Lung microvascular endothelial cell (primary cell): Measurements from ENCODE around the gene HPSE2. TPM values are rescaled to one million over a fixed set of nuclear protein-coding genes. Genes with fewer than 3 reads are reported as not detected.
"Not testable (repeated sequence)": the region's sequence is repeated elsewhere in the genome, so short reads cannot be mapped to it uniquely, and the experiment has no call there.

Source experiments
- DNase-seq, 2 donors: peaks; one replicate each; pipeline versions ENCODE4 v3.0.0 to v3.0.0-alpha.2; 2010; ENCODE audit warnings: low read depth in 2 of 2
- total RNA-seq: library from RNA; depleted of rRNA; stranded (reverse); fragments of >200 nt; gene quantifications from 2 replicates; pipeline ENCODE4 v1.2.1, GENCODE V29; 2014

HPSE2 gene
- total RNA-seq, 1 donor from 2014 or later: not detected

GRCh38 chr10:99170116-99170675 lies 65.5 kb downstream of the HPSE2 start:
- no peak for DNase-seq

DNA sequence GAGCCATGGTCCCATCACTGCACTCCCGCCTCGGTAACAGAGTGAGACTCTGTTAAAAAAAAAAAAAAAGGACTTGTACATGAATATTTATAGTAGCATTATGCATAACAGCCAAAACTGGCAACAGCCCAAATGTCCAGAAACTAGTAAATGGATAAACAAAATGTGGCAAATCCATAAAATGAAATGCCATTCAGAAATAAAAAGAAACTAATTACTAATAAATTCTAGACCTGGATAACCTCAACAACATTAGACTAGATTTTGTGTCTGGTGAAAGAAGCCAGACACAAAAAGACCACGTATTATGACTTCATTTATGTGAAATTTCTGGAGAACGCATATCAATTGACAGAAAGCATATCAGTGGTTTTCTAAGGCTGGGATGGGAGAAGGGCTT lies 74.5 kb downstream of the HPSE2 start:
- no peak for DNase-seq

DNA sequence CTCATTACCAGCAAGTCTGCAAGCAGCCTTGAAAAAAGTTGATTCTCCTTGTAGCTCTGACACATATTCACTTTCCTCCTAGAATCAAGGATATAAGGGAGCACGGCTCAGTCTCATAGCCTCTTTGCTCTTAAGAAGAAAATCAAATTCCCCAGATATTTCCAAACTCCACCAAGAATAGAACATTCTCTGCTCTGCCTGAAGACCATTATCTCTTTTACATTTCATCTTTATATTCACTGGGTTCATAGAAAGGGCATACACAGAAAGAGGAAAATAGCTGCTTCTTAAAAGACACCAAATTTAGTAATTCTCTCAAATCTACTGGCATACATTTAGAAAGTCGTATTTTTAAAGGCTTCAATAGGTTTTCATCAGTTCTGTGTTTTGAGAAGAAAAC lies 92.0 kb downstream of the HPSE2 start:
- DNase-seq: no peak

GRCh38 chr10:99143011-99143410 lies 92.6 kb downstream of the HPSE2 start:
- DNase-seq: no peak

DNA sequence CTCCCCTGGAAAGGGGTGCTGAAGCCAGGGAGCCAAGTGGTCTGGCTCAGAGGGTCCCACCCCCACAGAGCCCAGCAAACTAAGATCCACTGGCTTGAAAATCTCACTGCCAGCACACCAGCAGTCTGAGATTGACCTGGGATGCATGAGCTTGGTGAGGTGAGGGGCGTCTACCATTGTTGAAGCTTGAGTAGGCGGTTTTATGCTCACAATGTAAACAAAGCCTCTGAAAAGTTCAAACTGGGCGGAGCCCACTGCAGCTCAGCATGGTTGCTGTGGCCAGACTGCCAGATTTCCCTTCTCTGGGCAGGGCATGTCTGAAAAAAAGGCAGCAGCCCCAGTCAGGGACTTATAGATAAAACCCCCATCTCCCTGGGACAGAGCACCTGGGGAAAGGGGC lies 102.8 kb downstream of the HPSE2 start:
- not testable (repeated sequence) for DNase-seq

- DNase-seq: no peak
Observed at GRCh38 chr10:99125879-99126278, 109.8 kb downstream of the HPSE2 start.

DNA sequence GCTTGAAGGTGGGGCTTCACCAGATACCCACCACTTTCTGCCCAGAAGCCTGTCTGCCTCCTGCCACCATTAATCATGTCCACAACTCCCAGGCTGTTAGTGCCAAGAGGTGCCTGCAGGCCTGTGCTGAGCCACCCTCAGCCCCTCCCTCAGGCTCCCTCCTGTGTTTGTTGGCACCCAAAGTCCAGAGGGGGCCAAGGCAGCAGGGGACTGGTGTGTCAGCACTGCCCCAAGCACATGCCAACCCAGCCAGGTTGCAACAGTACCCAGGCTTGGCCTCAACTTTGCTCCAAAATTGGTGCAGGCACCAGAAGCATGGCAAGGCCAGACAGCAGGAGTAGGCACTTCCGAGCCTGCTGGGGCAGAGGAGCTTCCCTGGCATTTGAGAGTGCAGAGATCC lies 111.3 kb downstream of the HPSE2 start:
- no peak for DNase-seq

DNA sequence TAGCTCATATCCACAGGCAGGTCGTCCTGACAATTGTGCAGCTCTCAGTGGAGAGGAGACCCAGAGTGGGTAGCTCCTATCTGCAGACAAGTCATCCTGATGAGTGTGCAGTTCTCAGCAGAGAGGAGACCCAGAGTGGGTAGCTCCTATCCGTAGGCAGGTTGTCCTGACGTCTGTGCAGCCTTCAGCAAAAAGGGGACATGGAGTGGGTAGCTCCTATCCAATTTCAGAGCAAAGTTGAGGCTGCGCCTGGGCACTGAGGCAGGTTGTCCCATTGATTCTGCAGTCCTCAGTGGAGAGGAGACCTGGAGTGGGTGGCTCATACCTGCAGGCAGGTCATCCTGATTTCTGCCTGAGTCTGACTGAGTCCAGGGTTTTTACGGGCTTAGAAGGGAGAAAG lies 111.8 kb downstream of the HPSE2 start:
- DNase-seq: no peak

GRCh38 chr10:99123336-99123735 lies 112.3 kb downstream of the HPSE2 start:
- DNase-seq: no peak

DNA sequence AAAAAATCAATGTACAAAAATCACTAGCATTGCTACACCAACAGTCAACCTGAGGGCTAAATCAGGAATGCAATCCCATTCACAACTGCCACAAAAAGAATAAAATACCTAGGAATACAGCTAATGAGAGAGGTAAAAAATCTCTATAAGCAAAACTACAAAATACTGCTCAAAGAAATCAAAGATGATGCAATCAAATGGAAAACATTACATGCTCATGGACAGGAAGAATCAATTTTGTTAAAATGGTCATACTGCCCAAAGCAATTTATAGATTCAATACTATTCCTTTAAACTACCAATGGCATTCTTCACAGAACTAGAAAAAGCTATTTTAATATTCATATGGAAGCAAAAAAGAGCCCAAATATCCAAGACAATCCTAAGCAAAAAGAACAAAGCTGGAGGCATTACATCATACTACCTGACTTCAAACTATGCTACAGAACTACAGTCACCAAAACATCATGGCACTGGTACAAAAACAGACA lies 116.3 kb downstream of the HPSE2 start:
- no peak for DNase-seq

DNA sequence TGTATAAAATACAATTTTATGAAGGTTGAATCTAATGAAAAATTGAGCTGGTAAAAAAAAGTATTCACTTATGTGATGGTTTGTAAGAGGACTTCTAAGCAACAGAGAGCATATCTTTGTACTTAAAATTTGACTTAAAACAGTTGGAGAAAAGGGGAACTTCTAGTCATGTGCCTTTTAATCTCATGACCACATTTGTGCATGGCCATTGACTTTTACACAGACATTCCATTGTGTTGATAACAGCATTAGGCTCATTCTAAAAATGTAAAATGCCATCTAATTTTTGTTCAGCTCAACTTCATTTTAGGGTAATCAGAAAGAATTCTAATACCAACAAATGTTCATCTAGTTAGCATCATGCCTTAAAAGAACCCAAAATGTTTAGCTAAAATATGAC lies 119.9 kb downstream of the HPSE2 start:
- DNase-seq: no peak

- DNase-seq: no peak
Observed at GRCh38 chr10:99085358-99085757, 150.3 kb downstream of the HPSE2 start.

GRCh38 chr10:99084161-99084560 lies 151.5 kb downstream of the HPSE2 start:
- no peak for DNase-seq

GRCh38 chr10:99080275-99080945 lies 155.2 kb downstream of the HPSE2 start:
- no peak for DNase-seq

DNA sequence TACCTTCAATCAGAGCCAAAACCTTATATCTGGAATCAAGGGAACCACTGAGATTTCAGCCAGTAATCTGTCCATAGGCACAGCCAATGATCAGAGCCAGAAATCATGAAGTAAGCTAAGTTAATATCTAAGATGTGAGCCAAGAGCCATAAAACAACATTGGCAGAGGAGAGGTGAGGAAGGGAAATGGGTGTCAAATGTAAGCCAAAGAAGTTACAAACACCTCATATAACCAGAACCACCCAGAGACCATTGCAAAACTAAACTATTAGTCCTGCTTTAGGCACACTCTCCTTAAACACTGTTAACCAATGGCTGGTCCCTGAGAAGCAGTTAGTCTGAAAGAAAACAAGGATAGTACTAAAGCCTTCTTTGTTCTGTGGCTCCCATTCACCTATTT lies 173.1 kb downstream of the HPSE2 start:
- DNase-seq: no peak

GRCh38 chr10:99058762-99059161 lies 176.9 kb downstream of the HPSE2 start:
- no peak for DNase-seq

DNA sequence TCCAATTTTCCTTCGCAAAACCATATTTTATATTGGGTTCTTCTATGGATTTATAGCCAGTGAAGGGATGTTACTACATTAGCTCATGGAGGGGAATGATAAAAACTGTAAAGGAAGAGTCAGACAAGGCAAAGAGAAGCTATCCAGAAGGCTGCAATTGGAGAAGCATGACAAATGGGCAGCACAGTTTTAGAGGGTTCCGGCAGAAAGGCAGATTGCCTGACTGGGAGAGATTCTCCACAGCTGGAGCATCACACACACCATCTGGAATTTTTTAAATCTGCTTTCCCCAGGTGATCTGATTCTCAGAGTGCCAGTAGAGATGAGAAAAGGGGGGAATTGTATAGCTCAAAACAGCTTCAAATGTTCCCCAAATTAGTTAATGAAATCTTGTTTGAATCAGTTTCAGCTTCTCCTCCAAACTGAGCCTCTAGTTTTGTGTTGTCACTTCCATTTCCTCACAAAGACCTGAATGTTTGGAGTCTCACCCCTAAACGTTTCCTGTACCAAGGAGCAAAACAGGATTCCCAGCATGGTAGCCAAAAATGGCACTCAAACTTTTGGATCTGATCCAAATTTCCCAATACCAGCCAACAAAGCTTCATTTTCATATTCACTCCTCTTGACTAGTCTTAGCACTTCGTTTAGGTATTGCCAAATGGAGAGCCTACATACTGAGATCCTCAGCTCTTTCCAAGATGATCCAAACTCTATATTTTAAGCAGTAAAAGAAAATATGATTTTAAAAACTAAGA lies 177.5 kb downstream of the HPSE2 start:
- DNase-seq: no peak

GRCh38 chr10:99045671-99046070 lies 190.0 kb downstream of the HPSE2 start:
- DNase-seq: no peak

DNA sequence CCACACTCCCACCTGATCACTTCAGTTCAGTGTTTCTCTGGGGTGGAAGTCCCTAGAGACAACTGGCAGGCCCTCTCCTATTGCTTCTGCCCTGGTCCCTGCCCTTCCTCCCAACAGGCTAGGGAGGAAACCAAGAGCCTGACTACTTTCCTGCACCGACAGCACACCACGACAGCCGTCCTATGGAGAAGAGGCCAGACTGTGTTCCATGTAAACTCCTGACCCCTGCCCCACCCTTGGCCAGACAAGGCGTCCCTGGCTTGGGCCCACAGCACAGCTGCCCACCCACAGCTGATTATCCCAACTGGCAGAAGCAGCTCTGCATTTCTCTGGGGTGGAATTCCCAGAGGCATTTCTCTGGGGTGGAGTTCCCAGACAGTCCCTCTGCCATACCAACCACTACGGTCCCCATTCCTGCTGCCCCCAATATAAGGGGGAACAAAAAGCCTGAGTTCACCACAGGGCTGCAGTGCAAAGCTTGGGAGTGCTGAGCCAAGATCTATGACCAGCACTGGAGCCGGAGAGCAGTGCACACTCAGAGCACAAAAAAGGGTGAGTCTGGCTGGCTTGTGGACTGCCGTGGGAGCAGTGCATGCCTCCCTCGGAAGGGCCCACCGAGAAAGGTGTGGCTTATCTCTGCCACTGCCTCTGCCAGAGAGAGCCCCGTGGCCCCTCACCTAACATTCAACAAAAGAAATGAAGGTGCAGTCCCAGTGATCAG lies 193.4 kb downstream of the HPSE2 start:
- DNase-seq: no peak

DNA sequence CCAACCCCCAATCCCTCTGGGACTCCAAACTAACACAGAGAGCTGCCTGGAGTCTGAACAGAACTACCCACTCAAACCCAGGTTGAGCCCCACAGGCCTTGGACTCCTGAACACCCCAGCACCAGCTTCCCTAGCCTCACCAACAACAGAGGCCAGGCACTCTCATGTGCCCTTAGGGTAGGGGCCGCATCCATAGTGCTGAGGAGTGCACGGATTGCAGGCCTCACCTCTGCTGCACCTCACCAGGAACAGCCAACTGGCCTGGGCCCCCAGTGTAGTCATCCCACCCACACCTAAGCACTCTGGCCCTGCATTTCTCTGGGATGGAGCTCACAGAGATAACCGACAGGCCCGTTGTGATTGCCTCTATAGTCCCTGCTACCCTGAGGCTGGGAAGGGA lies 194.2 kb downstream of the HPSE2 start:
- DNase-seq: no peak

GRCh38 chr10:99013885-99014284 lies 221.8 kb downstream of the HPSE2 start:
- no peak for DNase-seq

DNA sequence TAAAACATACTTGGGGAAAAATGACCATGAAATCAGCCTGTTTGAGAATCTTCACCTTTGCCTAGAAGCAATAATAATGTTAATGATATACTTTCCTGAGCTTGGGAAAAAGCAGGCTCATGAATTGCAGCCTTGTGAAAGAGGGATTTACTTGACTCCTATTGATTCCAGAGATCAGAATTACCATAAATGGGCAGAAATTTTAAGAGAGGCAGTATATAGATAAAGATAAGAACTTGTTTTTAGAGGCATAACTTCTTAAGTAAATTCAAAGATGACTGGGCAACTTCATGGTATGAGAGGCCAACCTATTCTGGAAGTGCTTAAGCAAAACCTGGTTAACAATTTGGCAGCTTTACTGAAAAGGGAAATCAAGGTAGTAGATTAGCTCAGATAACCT lies 225.4 kb downstream of the HPSE2 start:
- DNase-seq: no peak
